ENCODE data around the gene EIF4E3. TPM values are rescaled to one million over a fixed set of nuclear protein-coding genes. Genes with fewer than 3 reads are reported as not detected.

Gene EIF4E3
- total and polyA plus RNA-seq, 2 donors (not counting 1 experiment from before 2014, with no cell fraction given) = 1.00 to 5.0 TPM

DNA sequence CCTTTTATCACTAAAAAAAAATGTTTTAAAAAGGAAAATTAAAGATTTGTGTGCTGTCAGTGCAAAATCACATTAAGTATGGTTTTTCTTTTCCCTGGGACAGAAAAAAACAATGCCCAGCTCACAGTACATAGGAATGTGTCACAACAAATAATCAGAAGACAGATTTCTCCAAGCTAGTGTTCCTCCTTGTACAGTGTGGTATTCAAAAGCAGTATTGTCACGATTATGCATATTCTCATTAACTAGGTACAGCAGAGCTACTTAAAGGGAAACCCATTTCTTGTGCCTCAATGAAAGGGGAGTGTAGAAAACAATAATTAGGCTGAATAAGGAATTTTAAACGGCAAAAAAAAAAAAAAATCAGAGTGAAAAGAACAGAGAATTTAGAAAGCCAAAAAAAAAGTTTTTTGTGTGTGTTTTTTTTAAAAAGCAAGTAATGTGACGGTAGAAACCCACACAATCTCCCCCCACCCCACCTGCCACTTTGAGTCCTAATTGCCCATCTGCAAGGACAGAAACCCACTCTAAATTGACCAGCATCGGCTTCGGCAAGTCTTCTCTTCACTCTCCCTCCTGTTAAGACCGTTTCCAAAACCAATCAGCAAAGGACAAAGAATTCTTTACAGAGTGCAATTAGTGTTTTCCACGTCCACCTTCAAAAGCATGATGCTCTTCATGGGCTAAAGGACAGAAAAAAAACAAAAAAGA is 41.0 kb downstream of the EIF4E3 start:
- H2AFZ ChIP-seq (ENCODE audit: insufficient read depth, low read depth, low read length, poor library complexity, severe bottlenecking) = no peak overlapping the region
- intact Hi-C loops (cut with micrococcal nuclease) = no loop called here
- no peaks in the 10 kb centered on the region for H3K9me3 ChIP-seq (ENCODE audit: control extremely low read depth in 1 of 3, control insufficient read depth in 2 of 3, insufficient read depth in 1 of 3, low read length in 2 of 3)
- H3K27ac ChIP-seq (ENCODE audit: low read length in 2 of 2) = no peak overlapping the region
- CTCF ChIA-PET = interaction anchor here (0.7 kb wide), 1 partner anchor 908 kb away, joined by 3 read pairs; no protein-coding TSS in a partner anchor
- no peaks in the 10 kb centered on the region for H3K9me3 Mint-ChIP-seq (ENCODE audit: insufficient read depth)
- no peak for ATAC-seq (ENCODE audit: low read depth)
- POLR2A ChIA-PET = interaction anchor here (0.7 kb wide), 1 partner anchor 11 kb away, joined by 9 read pairs; no protein-coding TSS in a partner anchor
- no peak overlapping the region for H3K4me3 Mint-ChIP-seq
- H3K27me3 Mint-ChIP-seq = peaks cover 9% of the 10 kb centered on the region
- H3K4me1 Mint-ChIP-seq = no peaks in the 10 kb centered on the region
- H3K4me3 ChIP-seq (ENCODE audit: control extremely low read depth in 1 of 5, extremely low read depth in 1 of 5, insufficient read depth in 1 of 5, low read depth in 2 of 5, low read length in 4 of 5) = no peak overlapping the region
- no peak overlapping the region for H3K4me2 ChIP-seq (replicated peaks; ENCODE audit: low read depth, low read length, poor library complexity, severe bottlenecking)
- no peaks in the 10 kb centered on the region for H3K79me2 ChIP-seq (ENCODE audit: control insufficient read depth, insufficient read depth, low read length)
- H3K27ac Mint-ChIP-seq = no peak overlapping the region
- no peaks in the 10 kb centered on the region for H3K4me1 ChIP-seq (ENCODE audit: control insufficient read depth in 2 of 2, insufficient read depth in 2 of 2, low read length in 2 of 2)
- TF ChIP-seq CTCF (IDR thresholded peaks at IDR 0.05) = no peak
- no peak for TF ChIP-seq EZH2 (IDR thresholded peaks at IDR 0.05; ENCODE audit: borderline replicate concordance, insufficient read depth, low read depth, low read length, poor library complexity, severe bottlenecking)
- 100% methylated on average over 2 of the region's 7 CpGs for WGBS (ENCODE audit: insufficient coverage)
- no peaks in the 10 kb centered on the region for H3K36me3 ChIP-seq (replicated peaks in 1 of 2; ENCODE audit: control extremely low read depth in 1 of 2, control insufficient read depth in 1 of 2, extremely low read depth in 1 of 2, insufficient read depth in 2 of 2, low read length in 1 of 2)
- H3K27me3 ChIP-seq (replicated peaks in 1 of 4; ENCODE audit: control extremely low read depth in 1 of 4, control insufficient read depth in 3 of 4, insufficient read depth in 4 of 4, low read length in 3 of 4) = no peaks in the 10 kb centered on the region
- no peak for DNase-seq
- H4K20me1 ChIP-seq (ENCODE audit: control insufficient read depth, insufficient read depth, low read length, poor library complexity, severe bottlenecking) = no peaks in the 10 kb centered on the region
- H3K9ac ChIP-seq (ENCODE audit: low read length) = no peak overlapping the region

DNA sequence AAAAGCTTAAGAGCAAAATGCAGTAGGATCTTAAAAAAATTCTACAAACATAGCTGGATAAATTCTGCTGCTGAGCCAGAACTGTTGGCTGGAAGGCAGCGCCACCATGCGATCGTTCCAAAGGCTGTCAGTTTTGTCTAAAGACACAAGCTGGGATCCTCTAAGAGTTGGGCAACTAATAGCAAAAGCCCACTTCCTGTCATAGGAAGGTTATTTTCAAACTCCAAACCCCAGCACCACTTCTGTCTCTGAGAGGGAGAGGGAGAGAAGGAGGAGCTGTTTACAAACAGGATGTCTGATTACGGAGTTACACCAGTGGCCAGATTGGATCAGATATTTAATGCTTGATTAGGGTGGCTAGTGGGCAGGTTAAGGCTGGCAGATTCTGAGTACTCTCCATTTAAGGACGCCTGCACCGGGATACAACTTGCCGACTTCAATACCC is 44.0 kb downstream of the EIF4E3 start:
- Histone ChIP-seq H3K9me3 (ENCODE audit: control extremely low read depth in 1 of 3, control insufficient read depth in 2 of 3, insufficient read depth in 1 of 3, low read length in 2 of 3) (no peaks in the 10 kb centered on the region), H3K9ac (ENCODE audit: low read length) (no peak overlapping the region), H3K27me3 (replicated peaks in 1 of 4; ENCODE audit: control extremely low read depth in 1 of 4, control insufficient read depth in 3 of 4, insufficient read depth in 4 of 4, low read length in 3 of 4) (no peaks in the 10 kb centered on the region), H2AFZ (ENCODE audit: insufficient read depth, low read depth, low read length, poor library complexity, severe bottlenecking) (no peak overlapping the region), H3K4me2 (replicated peaks; ENCODE audit: low read depth, low read length, poor library complexity, severe bottlenecking) (no peak overlapping the region), H3K27ac (ENCODE audit: low read length in 2 of 2) (no peak overlapping the region), H3K79me2 (ENCODE audit: control insufficient read depth, insufficient read depth, low read length) (no peaks in the 10 kb centered on the region), H3K4me1 (ENCODE audit: control insufficient read depth in 2 of 2, insufficient read depth in 2 of 2, low read length in 2 of 2) (no peaks in the 10 kb centered on the region), H3K36me3 (replicated peaks in 1 of 2; ENCODE audit: control extremely low read depth in 1 of 2, control insufficient read depth in 1 of 2, extremely low read depth in 1 of 2, insufficient read depth in 2 of 2, low read length in 1 of 2) (no peaks in the 10 kb centered on the region), H3K4me3 (ENCODE audit: control extremely low read depth in 1 of 5, extremely low read depth in 1 of 5, insufficient read depth in 1 of 5, low read depth in 2 of 5, low read length in 4 of 5) (no peak overlapping the region), H4K20me1 (ENCODE audit: control insufficient read depth, insufficient read depth, low read length, poor library complexity, severe bottlenecking) (no peaks in the 10 kb centered on the region)
- intact Hi-C loops (cut with micrococcal nuclease) = no loop called here
- ChIA-PET CTCF (interaction anchor here (0.6 to 2.0 kb wide), 8 partner anchors 9 to 1617 kb away, joined by 3 to 14 read pairs (median 5); no protein-coding TSS in a partner anchor), POLR2A (no interaction called here)
- no peak overlapping the region for H3K27ac Mint-ChIP-seq
- H3K9me3 Mint-ChIP-seq (ENCODE audit: insufficient read depth) = no peaks in the 10 kb centered on the region
- no peak overlapping the region for H3K4me3 Mint-ChIP-seq
- ATAC-seq (ENCODE audit: low read depth) (no peak), DNase-seq (peak; percentile 12)
- TF ChIP-seq CTCF (IDR thresholded peaks at IDR 0.05) (peak; percentile 56), EZH2 (IDR thresholded peaks at IDR 0.05; ENCODE audit: borderline replicate concordance, insufficient read depth, low read depth, low read length, poor library complexity, severe bottlenecking) (no peak)
- H3K4me1 Mint-ChIP-seq = no peaks in the 10 kb centered on the region
- WGBS (ENCODE audit: insufficient coverage) = 31% methylated on average over 7 of the region's 7 CpGs
- peaks cover 9% of the 10 kb centered on the region for H3K27me3 Mint-ChIP-seq

Data from B cell (primary cell).